AG09309 (cell line): ENCODE results near the gene TSACC.
"Not testable (repeated sequence)": the region's sequence is repeated elsewhere in the genome, so short reads cannot be mapped to it uniquely, and the experiment has no call there.

Source experiments
- DNase-seq: peaks from one replicate; pipeline ENCODE4 v3.0.0-alpha.2; 2010; ENCODE audit warnings: low read depth
- H3K4me3 ChIP-seq: 2 replicates; pipeline ENCODE4 v1.5.1; 2011; ENCODE audit warnings: mild to moderate bottlenecking, low read depth, low read length, moderate library complexity; ENCODE audit not compliant: control insufficient read depth
- CTCF ChIP-seq: IDR thresholded peaks from 2 replicates; pipeline ENCODE4 v1.5.1; 2011; ENCODE audit warnings: mild to moderate bottlenecking, low read depth, low read length, inconsistent platforms; ENCODE audit not compliant: insufficient read depth, control insufficient read depth; ENCODE audit errors: missing control alignments

TSACC gene

GRCh38 chr1:156320560-156320959 is 17.8 kb upstream of the TSACC start:
- DNase-seq, result no peak
- no peak for TF ChIP-seq CTCF
- H3K4me3 ChIP-seq, result no peak overlapping the region

- H3K4me3 ChIP-seq, DNase-seq: not testable (repeated sequence)
These were observed 15.1 kb upstream of the TSACC start for GRCh38 chr1:156323179-156323578.

- H3K4me3 ChIP-seq, result no peak overlapping the region; the same call in 1 of the 2 replicates
- no peak for DNase-seq
- no peak for TF ChIP-seq CTCF
These were observed 2.1 kb upstream of the TSACC start for GRCh38 chr1:156336242-156336641.

- no peak for DNase-seq
- TF ChIP-seq CTCF, result no peak
- H3K4me3 ChIP-seq, result peak overlapping the region; percentile 56
These were observed 1.1 kb upstream of the TSACC start for GRCh38 chr1:156337052-156337887.

GRCh38 chr1:156337888-156338179 is 492 bp upstream of the TSACC start:
- peak overlapping the region; percentile 56 for H3K4me3 ChIP-seq
- TF ChIP-seq CTCF, result no peak
- no peak for DNase-seq

GRCh38 chr1:156342166-156342955 is 4.0 kb downstream of the TSACC start:
- no peak for TF ChIP-seq CTCF
- no peak for DNase-seq
- H3K4me3 ChIP-seq, result no peak overlapping the region

- no peak for TF ChIP-seq CTCF
- DNase-seq, result no peak
- H3K4me3 ChIP-seq, result no peak overlapping the region
These were observed 6.1 kb downstream of the TSACC start for GRCh38 chr1:156344409-156344808.

- not testable (repeated sequence) for H3K4me3 ChIP-seq, DNase-seq
These were observed 7.7 kb downstream of the TSACC start for GRCh38 chr1:156346035-156346434.
